GM18861 (cell line): ENCODE measurements around the gene SSBP2.
"Not testable (repeated sequence)": the region's sequence is repeated elsewhere in the genome, so short reads cannot be mapped to it uniquely, and the experiment has no call there.

ENCODE experiments used
- ATAC-seq: cut with Tn5 transposase; IDR thresholded peaks from one replicate; pipeline ENCODE4 v1.9.1; 2021; ENCODE audit not compliant: unreplicated experiment

The SSBP2 gene

GRCh38 chr5:81473395-81473794 is 277.5 kb downstream of the SSBP2 start:
- not testable (repeated sequence) for ATAC-seq

GRCh38 chr5:81469676-81470075 is 281.2 kb downstream of the SSBP2 start:
- ATAC-seq = no peak

DNA sequence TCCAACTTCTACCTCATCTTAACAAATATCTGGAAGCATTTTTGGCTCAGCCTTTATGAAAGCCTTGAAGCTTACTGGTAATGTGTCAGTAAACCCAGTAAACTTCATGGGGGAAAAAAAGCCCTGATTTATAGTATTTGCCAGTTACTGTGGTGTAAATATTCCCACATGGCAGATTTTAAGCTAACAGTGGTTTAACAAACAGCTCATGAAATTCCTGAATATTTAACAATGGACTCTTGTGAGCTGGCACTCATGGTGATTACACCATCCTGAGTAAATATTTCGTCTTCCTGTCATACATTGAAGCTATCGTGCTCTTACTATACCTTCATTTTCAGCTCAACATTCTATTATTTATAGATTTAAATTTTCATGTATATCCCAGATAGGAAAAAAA is 300.0 kb downstream of the SSBP2 start:
- ATAC-seq = no peak

GRCh38 chr5:81435023-81435422 is 315.9 kb downstream of the SSBP2 start:
- ATAC-seq = no peak

GRCh38 chr5:81429985-81430384 is 320.9 kb downstream of the SSBP2 start:
- no peak for ATAC-seq

DNA sequence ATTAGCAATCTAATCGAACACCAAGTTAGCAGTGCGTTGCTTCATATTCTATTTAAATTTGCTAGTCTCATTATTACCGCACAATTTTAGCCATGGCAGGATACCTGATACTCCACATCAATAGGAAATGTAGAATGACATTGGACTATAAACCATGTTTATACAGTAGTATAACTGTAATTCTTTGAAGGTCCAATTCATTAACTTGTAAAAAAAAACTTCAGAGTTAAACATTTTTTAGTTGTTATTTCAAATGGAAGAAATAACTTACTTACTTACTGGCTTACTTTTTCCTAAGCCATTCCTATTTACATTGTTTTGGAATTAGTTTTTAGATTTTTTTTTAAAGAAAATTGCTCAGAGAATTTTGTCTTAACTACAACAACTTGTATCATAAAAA is 321.5 kb downstream of the SSBP2 start:
- ATAC-seq = no peak

DNA sequence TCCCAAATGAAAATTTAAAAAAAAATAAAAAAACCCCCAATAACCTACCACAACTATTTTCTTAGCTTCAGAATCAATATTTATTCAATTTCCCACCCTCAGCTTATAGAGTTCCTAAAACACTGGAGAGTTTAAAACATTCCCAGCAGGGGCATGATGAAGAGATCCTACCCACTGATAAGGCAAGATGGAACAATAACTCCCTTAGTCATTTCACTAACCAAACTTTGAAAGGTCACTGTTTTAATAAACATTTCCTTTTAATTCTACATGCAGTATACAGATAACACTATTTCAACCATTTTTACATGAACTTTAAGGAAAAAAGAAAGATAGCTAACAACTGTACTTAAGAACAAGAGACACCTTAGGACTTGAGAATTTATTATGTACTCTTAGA is 322.0 kb downstream of the SSBP2 start:
- ATAC-seq = no peak

DNA sequence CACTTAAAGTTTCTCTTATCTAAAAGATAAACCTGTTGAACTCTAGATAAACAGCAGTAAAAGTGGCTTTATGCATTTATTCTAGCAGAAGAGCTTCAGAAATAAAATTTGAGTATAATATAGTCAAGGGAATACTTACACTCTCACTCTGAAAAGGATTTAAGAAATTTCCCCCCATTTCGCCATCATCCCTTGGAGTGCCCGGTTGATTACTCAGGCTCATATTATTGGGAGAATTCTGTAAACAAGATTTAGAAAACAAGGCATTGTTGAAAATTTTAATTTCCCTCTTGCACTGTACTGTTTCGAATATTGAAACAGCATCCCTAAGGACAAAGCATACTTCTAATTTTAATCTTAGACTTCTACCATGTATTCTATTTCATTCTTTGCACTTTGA is 322.5 kb downstream of the SSBP2 start:
- ATAC-seq = no peak

DNA sequence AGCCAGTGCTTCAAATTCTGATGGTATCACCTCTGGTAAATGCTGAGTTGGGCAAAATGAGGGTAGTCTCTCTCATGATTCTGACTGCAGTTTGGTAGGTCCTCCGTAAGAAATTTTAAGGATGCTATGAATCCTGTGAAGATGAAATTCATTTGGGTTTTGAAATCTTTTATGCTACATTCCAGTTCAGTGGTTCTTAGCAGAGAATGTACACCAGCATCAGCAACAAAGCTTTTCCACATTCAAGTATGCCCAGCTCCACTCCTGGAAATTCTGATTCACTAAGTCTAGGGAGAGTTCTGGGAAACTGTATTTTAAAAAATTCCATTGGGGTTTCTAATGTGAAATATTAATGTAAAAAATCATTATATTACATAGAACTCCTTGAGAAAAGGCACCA is 323.3 kb downstream of the SSBP2 start:
- no peak for ATAC-seq

DNA sequence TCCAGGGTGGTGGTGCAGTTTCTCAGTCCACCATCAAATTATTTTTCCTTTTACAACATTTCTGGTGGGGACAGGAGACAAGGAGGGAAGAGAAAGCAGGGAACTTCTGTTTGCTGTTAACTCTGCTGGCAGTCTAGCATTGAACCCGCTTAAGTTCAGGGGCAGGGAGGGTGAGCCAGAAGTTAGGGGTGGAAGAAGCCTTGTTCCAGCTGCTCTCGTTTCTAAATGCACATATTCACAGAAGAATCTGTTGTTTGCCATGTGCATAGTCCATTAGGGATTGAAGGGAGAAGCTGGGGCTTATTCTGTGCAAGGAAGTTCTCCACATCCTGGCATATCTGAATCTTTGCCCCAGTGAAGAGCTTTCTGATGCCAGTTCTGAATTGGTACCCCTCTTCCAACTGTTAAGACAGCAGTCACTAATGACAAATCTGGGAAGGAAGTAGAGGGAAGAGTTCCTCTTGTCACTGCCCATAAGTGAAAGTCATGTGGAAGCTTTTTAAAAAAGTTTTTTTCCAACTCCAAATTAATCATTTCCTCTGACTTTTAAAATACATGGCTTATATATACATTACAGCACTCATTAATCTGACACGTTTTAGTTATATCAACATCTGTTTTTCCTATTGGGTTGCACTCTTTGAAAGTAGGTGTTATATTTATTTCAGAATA is 324.4 kb downstream of the SSBP2 start:
- no peak for ATAC-seq

DNA sequence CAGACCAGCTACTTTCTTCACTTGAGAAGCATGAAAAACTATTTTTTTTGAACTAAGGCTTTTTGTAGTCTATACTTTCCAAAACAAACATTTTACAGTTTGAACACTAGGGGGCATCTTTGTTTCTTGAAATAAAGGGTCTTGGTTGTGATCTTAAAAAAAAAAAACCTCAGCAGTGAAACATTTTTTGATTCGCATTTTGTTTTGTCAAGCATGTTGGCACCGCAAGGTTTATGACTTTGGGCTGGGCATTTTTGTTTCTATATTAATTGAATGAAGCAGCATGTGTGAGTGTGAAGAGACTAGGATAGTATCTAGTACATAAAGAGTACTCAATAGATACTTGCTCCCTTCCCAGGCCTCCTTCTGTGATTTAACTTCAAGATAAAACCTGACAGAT is 325.3 kb downstream of the SSBP2 start:
- ATAC-seq = no peak

DNA sequence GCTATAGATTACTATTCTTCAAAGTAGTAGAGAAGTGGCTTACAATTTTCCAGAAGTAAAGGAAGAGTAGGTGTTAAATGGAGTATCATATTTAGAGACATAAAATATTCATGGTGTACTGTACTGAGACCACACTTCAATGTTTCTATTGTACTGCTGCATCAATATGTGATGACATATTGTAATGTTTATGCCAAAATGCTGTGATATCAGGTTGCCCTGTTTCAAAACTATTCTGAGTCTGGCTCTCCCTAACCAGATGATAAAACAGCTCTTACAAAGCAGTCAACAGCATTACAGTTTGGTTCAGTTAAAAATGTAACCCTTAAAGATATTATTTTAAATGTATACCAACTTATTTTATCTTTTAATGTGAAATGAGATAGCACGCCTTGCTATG is 326.2 kb downstream of the SSBP2 start:
- ATAC-seq = no peak

DNA sequence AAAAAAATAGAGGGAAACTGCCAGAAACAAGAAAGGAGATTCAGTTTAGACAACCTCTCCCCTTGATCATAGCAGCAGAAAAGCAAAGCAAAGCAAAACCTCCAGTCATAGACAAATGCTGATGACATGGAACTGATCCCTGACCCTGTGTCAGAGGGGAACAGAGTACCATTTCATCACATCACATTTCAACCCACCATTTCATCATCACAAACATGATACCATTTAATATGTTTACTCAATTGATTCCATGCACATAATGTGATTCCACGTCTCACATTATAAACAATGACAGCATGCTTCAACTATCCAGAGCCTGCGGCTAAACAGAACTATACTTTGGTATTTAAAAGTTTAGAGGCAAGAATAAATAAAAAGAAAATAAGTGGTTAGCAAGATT is 328.2 kb downstream of the SSBP2 start:
- ATAC-seq = no peak

GRCh38 chr5:81420039-81420667 is 330.7 kb downstream of the SSBP2 start:
- no peak for ATAC-seq

DNA sequence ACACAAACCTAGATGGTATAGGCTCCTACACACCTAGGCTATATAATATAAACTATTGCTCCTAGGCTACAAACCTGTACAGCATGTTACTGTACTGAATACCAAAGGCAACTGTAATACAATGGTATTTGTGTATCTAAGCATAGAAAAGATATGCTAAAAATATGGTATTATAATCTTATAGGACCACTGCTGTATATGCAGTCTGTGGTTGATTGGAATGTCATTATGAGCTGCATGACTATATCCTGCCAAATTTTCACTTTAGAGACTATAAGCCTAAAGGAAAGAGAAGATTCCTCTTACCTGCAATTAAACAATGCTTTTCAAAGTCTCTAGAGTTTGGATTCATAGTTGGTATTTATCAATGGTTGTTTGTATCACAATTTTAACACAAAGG is 332.3 kb downstream of the SSBP2 start:
- no peak for ATAC-seq

GRCh38 chr5:81417052-81417451 is 333.8 kb downstream of the SSBP2 start:
- ATAC-seq = no peak

- no peak for ATAC-seq
These were observed 341.0 kb downstream of the SSBP2 start for GRCh38 chr5:81409896-81410295.

DNA sequence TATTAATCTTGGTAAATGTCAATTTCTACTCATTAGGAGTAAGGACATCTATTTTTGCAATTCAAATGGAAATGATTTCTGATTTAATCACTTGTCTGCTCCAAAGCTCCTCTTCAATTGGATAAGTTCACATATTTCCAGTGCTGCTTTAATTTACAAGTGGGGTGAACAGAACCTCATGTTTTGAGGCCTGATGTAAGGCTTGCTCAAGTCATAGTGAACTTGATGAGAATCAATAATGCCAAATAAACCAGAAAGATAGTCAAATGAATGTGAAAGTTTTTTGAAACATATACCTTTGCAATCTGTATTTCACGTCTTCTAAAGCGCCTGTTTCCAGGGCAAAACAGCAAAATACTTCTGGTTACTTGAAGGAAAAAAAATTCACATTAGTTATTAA is 341.5 kb downstream of the SSBP2 start:
- ATAC-seq = no peak

- no peak for ATAC-seq
These were observed 342.4 kb downstream of the SSBP2 start for GRCh38 chr5:81408496-81408895.

DNA sequence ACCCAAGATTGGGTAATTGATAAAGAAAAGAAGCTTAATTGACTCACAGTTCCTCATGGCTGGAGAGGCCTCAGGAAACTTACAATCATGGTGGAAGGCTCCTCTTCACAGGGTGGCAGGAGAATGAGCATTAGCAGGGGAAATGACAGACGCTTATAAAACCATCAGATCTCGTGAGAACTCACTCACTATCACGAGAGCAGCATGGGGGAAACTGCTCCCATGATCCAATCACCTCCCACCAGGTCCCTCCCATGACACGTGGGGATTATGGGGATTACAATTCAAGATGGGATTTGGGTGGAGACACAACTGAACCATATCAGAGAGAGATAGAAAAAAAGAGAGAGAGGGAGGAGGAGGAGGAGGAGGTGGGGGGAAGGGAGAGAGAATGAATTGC is 343.1 kb downstream of the SSBP2 start:
- ATAC-seq = not testable (repeated sequence)

GRCh38 chr5:81405126-81405891 is 345.6 kb downstream of the SSBP2 start:
- ATAC-seq = no peak

GRCh38 chr5:81402192-81402930 is 348.5 kb downstream of the SSBP2 start:
- no peak for ATAC-seq
